AG04450 (cell line): ENCODE data around the gene REPS2. TPM values are rescaled to one million over a fixed set of nuclear protein-coding genes. Genes with fewer than 3 reads are reported as not detected.

Experiments used
- CTCF ChIA-PET: fragments of 300-600, 350-600 bp; formaldehyde crosslinking; extraction: SDS; loops from one replicate; lab custom pipeline; 2022; ENCODE audit warnings: antibody characterized with exemption, inconsistent platforms; lab: Charles Lee
- POLR2A ChIA-PET: fragments of 350-600 bp; formaldehyde crosslinking; extraction: SDS; loops from one replicate; lab custom pipeline; 2021; ENCODE audit warnings: antibody characterized with exemption, inconsistent platforms; lab: Yijun Ruan, JAX
- DNase-seq: peaks from one replicate; pipeline ENCODE4 v3.0.0-alpha.2; 2011; ENCODE audit warnings: low read depth, low spot score
- H3K27ac ChIP-seq: one replicate; pipeline ENCODE4 v1.5.1; 2012; ENCODE audit warnings: low read depth, low read length, control low read depth
- H3K27me3 ChIP-seq: one replicate; pipeline ENCODE4 v1.6.0; 2012; ENCODE audit warnings: low read length; ENCODE audit not compliant: control insufficient read depth, insufficient read depth
- H3K4me3 ChIP-seq: 2 replicates; pipeline ENCODE4 v1.5.1; 2011; ENCODE audit warnings: mild to moderate bottlenecking, low read depth, low read length, control low read depth
- H3K9me3 ChIP-seq: 2 replicates; pipeline ENCODE4 v1.5.1; 2012; ENCODE audit warnings: low read length; ENCODE audit not compliant: control insufficient read depth, insufficient read depth
- polyA plus RNA-seq: library from polyadenylated mRNA; depleted of rRNA; stranded (reverse); fragments of >200 nt; gene quantifications from 2 replicates; pipeline ENCODE4 v1.2.3, GENCODE V29; 2011
- TF ChIP-seq, protein P1 (sequence below): IDR thresholded peaks from 2 replicates; pipeline ENCODE4 v1.5.1; 2011; ENCODE audit warnings: low read depth, low read length, control low read depth, inconsistent platforms

The REPS2 gene
- polyA plus RNA-seq, 1 experiment: 0.17 TPM

DNA sequence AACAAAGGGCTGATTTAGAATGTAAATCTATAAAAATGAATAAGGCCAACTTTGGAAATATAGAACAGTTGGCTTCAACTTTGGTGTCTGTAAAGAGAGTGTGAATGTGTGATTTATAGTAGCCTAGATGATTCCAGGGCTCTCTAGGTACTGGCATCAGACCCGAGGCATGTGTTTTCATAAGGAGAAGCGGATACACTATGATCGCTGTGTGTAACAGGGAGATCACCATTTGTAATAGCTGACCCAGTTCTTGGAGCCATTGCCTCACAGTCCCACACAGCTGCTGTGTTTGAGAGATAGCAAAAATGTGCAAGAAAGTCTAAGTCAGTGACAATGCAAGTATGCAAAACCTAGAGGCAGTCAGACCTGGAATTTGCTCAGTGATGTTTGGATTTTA is 135.1 kb downstream of the REPS2 start:
- CTCF ChIA-PET: no interaction called here
- no peaks in the 10 kb centered on the region for H3K9me3 ChIP-seq

DNA sequence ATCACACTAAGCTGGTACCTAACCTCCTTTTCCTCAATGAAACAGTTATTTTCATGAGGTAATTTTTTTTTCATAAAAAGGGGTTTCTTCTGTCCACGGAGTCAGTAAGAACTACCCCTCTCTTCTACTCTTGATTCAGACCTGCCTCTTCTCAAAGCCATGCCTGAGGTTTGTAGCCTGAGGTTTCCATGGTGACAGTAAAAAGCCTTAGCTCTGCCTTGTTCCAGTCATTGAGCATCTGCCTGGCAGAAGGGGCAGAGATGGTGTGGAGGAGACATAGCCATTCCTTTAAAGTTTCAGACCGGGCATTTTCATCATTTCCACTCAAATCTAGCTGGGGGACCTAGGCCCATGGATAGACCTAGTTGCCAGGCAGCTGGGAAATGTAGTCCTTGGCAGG is 135.5 kb downstream of the REPS2 start:
- H3K9me3 ChIP-seq: no peaks in the 10 kb centered on the region
- DNase-seq: no peak
- H3K27me3 ChIP-seq: no peaks in the 10 kb centered on the region
- TF ChIP-seq, protein P1, sequence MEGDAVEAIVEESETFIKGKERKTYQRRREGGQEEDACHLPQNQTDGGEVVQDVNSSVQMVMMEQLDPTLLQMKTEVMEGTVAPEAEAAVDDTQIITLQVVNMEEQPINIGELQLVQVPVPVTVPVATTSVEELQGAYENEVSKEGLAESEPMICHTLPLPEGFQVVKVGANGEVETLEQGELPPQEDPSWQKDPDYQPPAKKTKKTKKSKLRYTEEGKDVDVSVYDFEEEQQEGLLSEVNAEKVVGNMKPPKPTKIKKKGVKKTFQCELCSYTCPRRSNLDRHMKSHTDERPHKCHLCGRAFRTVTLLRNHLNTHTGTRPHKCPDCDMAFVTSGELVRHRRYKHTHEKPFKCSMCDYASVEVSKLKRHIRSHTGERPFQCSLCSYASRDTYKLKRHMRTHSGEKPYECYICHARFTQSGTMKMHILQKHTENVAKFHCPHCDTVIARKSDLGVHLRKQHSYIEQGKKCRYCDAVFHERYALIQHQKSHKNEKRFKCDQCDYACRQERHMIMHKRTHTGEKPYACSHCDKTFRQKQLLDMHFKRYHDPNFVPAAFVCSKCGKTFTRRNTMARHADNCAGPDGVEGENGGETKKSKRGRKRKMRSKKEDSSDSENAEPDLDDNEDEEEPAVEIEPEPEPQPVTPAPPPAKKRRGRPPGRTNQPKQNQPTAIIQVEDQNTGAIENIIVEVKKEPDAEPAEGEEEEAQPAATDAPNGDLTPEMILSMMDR: no peak
- POLR2A ChIA-PET: no interaction called here
- H3K27ac ChIP-seq: no peak overlapping the region
- H3K4me3 ChIP-seq: no peak overlapping the region
- CTCF ChIA-PET: interaction anchor here (0.7 to 1.3 kb wide), 3 partner anchors 9 to 199 kb away, joined by 3 to 4 read pairs (median 3); no protein-coding TSS in a partner anchor

More for the DNA sequence above, 135.1 kb downstream of the REPS2 start:
- DNase-seq: no peak
- TF ChIP-seq, protein P1: no peak
- Histone ChIP-seq H3K27ac (no peak overlapping the region), H3K4me3 (no peak overlapping the region), H3K27me3 (no peaks in the 10 kb centered on the region)
- POLR2A ChIA-PET: no interaction called here

DNA sequence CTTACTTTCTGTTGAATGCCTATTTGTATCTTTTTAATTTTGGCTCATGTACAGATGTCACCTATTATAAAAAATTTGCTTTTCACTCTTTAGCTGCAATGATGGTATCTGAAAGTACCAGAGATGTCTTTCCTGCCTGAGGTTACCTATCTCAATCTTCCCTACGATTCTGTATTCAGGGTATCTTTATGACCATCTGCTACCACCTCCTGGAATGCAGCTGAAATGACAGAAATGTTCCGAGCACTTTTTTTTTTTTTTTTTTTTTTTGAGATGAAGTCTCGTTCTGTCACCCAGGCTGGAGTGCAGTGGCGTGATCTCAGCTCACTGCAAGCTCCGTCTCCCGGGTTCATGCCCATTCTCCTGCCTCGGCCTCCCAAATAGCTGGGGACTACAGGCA is 136.4 kb downstream of the REPS2 start:
- POLR2A ChIA-PET: no interaction called here
- Histone ChIP-seq H3K27ac (no peak overlapping the region), H3K4me3 (no peak overlapping the region), H3K9me3 (no peaks in the 10 kb centered on the region), H3K27me3 (no peaks in the 10 kb centered on the region)
- no peak for DNase-seq
- TF ChIP-seq, protein P1: 0 out of 2 replicates have a peak, but pooled peaks have one; percentile 3
- CTCF ChIA-PET: interaction anchor here (0.7 to 1.3 kb wide), 3 partner anchors 10 to 200 kb away, joined by 3 to 4 read pairs (median 3); no protein-coding TSS in a partner anchor

DNA sequence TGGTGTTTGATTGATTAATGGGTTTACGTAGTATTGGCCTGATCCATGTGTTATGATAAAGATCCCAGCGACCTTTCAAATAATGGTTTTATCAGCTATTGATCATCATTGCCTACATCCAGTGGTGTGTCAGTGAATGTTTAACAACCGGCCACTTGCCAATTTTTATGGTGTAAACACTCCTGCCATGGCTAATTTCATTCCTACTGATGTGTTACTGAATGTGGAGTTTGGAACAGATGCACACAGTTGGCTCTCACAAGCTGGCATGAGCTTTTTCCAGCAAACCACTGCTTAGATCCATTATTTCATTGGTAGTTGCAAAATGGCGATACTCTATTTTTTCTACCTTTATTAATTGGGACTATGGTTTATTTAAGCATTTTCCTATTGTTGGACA is 139.9 kb downstream of the REPS2 start:
- Histone ChIP-seq H3K4me3 (no peak overlapping the region), H3K9me3 (no peaks in the 10 kb centered on the region), H3K27me3 (no peaks in the 10 kb centered on the region), H3K27ac (no peak overlapping the region)
- TF ChIP-seq, protein P1: no peak
- ChIA-PET POLR2A (no interaction called here), CTCF (no interaction called here)
- no peak for DNase-seq

DNA sequence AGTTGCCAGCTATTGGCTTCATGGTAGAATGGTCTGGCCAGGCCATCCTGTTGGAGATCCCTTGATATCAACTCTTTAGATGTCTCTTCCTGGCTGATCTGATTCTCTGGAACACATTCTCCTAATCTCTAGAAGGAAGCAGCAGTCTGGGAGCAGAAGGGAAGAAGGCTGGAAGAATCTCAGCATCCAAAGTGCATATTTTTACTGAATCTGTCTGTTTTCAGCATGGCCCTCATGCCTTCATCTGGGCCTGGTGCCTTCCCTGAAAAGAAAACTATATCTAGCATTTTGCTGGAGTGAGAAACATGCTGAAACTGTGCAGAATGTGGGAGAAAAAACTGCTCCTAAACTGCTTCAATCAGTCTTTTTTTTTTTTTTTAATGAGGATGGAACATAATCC is 148.7 kb downstream of the REPS2 start:
- DNase-seq: no peak
- Histone ChIP-seq H3K4me3 (no peak overlapping the region), H3K9me3 (no peaks in the 10 kb centered on the region), H3K27ac (no peak overlapping the region), H3K27me3 (no peaks in the 10 kb centered on the region)
- TF ChIP-seq, protein P1: no peak
- POLR2A ChIA-PET: no interaction called here
- CTCF ChIA-PET: no interaction called here
